Mesodermal cell (in vitro differentiated cells): ENCODE results near the gene RUFY3.
"Not testable (repeated sequence)": the region's sequence is repeated elsewhere in the genome, so short reads cannot be mapped to it uniquely, and the experiment has no call there.

Experiments
- H3K27ac ChIP-seq: 2 replicates; pipeline ENCODE4 v1.7.0; 2013; ENCODE audit warnings: mild to moderate bottlenecking, low read depth, low read length, moderate library complexity; ENCODE audit not compliant: severe bottlenecking
- H3K36me3 ChIP-seq: 2 replicates; pipeline ENCODE4 v1.7.1; 2013; ENCODE audit warnings: mild to moderate bottlenecking, low read length, moderate library complexity; ENCODE audit not compliant: control insufficient read depth, insufficient read depth
- H3K4me1 ChIP-seq: one replicate; pipeline ENCODE4 v1.7.1; 2013; ENCODE audit warnings: mild to moderate bottlenecking, low read length; ENCODE audit not compliant: insufficient read depth, control insufficient read depth, poor library complexity, severe bottlenecking
- H3K4me3 ChIP-seq: 2 replicates; pipeline ENCODE4 v1.7.0; 2013; ENCODE audit warnings: low read length, control low read depth, mild to moderate bottlenecking; ENCODE audit not compliant: insufficient read depth, poor library complexity, severe bottlenecking; ENCODE audit errors: extremely low read depth
- H3K9me3 ChIP-seq: 2 replicates; pipeline ENCODE4 v1.7.1; 2013; ENCODE audit warnings: mild to moderate bottlenecking, low read length, moderate library complexity; ENCODE audit not compliant: control insufficient read depth
- WGBS, 2 experiments: methylation state at CpG; one replicate each; pipeline ENCODE4 v1.1.5; 2013; ENCODE audit warnings: missing lambda C conversion rate in 2 of 2; ENCODE audit not compliant: insufficient coverage in 2 of 2; 5-methylcytosine and 5-hydroxymethylcytosine counted together

The RUFY3 gene

DNA sequence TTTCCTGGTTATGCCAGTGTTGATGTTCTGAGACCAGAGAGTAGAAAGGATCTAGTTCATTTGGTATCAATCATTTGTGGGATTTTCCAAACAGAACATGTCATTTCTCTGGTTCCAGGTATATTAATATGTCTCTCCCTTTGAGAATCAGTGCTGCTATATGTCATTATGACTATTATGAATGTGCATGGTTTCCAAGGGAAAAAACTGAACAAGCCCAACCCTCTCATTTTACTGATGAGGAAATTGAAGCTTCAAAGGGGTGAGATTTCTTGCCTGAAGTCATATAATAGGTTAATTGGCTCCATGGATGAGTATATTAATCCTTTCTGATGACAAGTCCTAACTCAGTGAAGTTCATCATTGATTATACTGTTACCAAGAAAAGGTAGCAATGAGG lies 31.9 kb downstream of the RUFY3 start:
- H3K9me3 ChIP-seq, result no peaks in the 10 kb centered on the region
- no peaks in the 10 kb centered on the region for H3K4me1 ChIP-seq
- H3K4me3 ChIP-seq, result no peak overlapping the region
- H3K27ac ChIP-seq, result no peak overlapping the region
- peaks cover 1% of the 10 kb centered on the region for H3K36me3 ChIP-seq

DNA sequence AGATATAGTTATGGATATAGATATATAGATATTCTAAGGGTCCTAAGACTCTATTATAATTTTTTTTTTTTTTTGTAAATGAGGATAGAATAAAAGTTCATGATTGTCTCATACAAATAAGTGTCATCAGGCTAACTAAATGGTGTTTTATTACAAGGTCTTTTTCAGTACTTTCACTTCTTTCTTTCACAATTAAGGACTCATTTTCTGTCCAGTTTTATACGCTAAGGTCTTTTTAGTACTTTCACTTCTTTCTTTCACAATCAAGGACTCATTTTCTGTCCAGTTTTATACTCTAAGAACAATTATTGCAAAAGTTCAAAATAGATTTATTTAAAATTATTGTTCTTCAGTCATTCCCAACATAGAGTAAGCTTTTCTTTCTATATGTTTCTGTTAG lies 32.7 kb downstream of the RUFY3 start:
- Histone ChIP-seq H3K9me3 (no peaks in the 10 kb centered on the region), H3K36me3 (no peaks in the 10 kb centered on the region), H3K4me1 (no peaks in the 10 kb centered on the region), H3K27ac (no peak overlapping the region), H3K4me3 (no peak overlapping the region)
- WGBS, 2 experiments, result 92 to 100% methylated on average over 1 of the region's 1 CpG

DNA sequence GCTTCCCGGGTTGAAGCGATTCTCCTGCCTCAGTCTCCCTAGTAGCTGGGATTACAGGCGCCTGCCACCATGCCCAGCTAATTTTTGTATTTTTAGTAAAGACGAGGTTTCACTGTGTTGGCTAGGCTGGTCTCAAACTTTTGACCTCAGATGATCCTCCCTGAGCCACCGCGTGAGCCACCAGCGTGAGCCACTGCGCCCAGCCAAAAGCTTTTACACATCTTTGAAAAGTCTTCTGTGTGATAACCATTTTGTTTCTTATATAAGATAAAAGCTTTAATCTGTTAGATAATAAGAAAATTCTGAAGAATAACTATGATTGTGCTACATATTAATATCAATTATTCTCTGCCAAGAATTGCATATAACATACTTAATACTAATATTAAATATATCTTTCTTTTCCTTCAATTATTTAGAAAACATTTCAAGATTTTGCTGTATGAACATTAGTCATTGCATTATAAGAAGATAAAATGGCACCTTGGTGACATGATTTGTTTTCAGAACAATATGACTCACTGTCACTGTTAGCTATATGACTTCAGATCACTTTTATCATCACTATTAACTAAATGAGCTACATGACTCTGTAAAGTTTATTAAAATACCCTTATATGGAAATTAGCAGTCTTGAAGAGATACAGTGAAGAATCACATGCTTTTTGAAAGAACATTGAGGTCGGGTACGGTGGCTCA lies 33.4 kb downstream of the RUFY3 start:
- no peaks in the 10 kb centered on the region for H3K4me1 ChIP-seq
- H3K36me3 ChIP-seq, result no peaks in the 10 kb centered on the region
- H3K9me3 ChIP-seq, result no peaks in the 10 kb centered on the region
- H3K27ac ChIP-seq, result no peak overlapping the region
- WGBS, 2 experiments, result 87 to 100% methylated on average over 6 to 8 of the region's 10 CpGs
- no peak overlapping the region for H3K4me3 ChIP-seq

DNA sequence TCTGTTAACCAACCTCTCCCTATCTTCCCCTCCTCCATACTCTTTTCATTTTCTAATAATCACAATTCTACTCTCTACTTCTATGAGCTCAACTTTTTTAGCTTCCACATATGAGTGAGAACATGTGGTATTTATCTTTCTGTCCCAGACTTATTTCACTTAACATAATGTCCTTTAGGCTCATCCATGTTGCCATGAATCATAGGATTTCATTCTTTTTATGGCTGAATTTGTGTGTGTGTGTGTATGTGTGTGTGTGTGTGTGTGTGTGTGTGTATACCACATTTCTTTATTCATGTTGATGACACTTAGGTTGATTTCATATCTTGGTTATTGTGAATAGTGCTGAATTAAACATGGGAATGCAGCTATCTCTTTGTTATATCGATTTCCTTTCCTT lies 37.4 kb downstream of the RUFY3 start:
- H3K36me3 ChIP-seq, result peaks cover 8% of the 10 kb centered on the region
- WGBS, 2 experiments, result no CpG with 5 or more reads among the region's 1 CpG
- no peaks in the 10 kb centered on the region for H3K4me1 ChIP-seq
- no peak overlapping the region for H3K27ac ChIP-seq
- no peaks in the 10 kb centered on the region for H3K9me3 ChIP-seq
- H3K4me3 ChIP-seq, result no peak overlapping the region

DNA sequence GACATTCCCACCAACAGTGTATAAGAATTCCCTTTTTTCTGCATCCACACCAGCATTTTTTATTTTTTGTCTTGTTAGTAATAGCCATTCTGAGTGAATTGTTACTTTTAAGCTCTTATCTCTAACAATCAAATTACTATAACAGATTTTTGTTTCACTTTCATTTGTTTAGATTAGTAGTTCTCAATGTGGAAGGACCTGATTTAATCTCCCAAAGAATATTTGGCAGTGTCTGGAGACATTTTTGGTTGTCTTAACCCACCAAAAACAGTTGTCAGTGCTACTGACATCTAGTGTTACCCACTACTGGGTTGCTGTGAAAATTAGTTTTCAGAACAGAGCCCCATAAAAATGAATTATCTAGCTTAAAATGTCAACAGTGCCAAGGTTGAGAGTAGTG lies 37.9 kb downstream of the RUFY3 start:
- H3K36me3 ChIP-seq, result peaks cover 13% of the 10 kb centered on the region

DNA sequence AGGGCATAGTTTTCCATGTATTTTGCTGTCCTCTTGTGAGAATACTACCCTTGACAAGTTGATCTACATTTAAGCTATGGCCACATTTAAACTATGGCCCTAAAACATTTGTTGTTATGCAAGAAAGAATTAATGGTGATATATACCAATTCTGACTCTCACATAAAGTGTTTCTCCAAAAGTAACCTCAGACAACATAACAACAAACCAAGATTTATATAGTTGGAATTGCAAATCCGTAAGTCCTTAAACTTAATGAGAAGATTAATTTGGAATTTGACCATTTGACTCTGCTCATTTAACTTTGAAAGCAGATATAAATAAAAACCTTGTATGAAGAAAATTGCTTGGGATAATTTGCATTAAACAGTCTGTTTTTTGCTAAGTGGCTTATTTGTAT lies 38.9 kb downstream of the RUFY3 start:
- no CpG with 5 or more reads among the region's 1 CpG for WGBS, 2 experiments
- no peaks in the 10 kb centered on the region for H3K4me1 ChIP-seq
- H3K36me3 ChIP-seq, result peaks cover 19% of the 10 kb centered on the region
- H3K27ac ChIP-seq, result no peak overlapping the region
- H3K4me3 ChIP-seq, result no peak overlapping the region
- H3K9me3 ChIP-seq, result no peaks in the 10 kb centered on the region

More for the DNA sequence above, 37.9 kb downstream of the RUFY3 start:
- no peaks in the 10 kb centered on the region for H3K9me3 ChIP-seq
- no peak overlapping the region for H3K4me3 ChIP-seq
- no peaks in the 10 kb centered on the region for H3K4me1 ChIP-seq
- H3K27ac ChIP-seq, result no peak overlapping the region

DNA sequence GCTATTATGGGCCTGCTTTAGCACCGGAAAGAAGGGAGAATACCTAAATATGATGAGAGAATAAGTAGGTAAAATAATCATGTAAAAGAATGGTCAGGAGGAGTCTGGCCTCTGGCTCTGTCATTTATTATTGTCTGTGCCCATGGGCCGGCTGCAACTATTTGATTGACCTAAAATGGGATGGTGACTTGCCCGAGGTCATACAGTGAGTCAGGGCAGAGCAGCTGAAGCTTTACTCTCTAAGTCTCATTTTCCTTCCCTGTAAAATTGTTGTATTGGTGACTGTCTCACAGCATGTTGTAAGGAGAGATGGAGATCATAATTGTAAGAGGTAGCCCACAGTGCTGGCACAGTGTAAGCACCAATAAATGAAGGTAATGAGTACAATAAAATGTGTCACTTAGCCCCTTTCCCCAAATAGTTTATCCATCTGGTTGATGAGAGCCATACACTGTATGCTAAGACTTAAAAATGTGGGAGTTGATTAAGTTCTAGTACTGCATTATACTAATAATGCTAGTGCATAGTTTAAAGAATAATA lies 39.6 kb downstream of the RUFY3 start:
- H3K4me1 ChIP-seq, result no peaks in the 10 kb centered on the region
- H3K4me3 ChIP-seq, result no peak overlapping the region
- 100% methylated on average over 1 to 2 of the region's 3 CpGs for WGBS, 2 experiments
- no peaks in the 10 kb centered on the region for H3K9me3 ChIP-seq
- H3K36me3 ChIP-seq, result peaks cover 26% of the 10 kb centered on the region
- no peak overlapping the region for H3K27ac ChIP-seq

DNA sequence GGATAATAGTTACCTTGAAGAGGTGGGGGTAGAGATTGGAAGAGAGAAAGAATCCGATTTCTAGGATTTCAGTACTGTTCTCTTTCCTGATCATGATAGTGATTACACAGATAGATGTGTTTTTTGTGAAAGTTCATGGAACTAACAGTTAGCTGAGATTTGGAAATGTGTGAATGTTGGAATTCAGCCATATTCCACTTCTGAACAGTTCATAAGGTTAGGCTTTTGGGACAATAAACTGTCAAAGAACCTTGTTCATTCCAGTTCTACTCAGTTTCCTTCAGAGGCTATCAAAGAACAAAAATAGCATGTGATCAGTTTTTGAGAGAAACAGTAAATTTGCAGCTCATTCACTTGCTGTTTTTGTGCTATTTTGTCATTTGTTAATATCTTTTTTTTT lies 43.6 kb downstream of the RUFY3 start:
- peaks cover 54% of the 10 kb centered on the region for H3K36me3 ChIP-seq
- H3K4me1 ChIP-seq, result no peaks in the 10 kb centered on the region
- WGBS, 2 experiments, result 100% methylated on average over 1 of the region's 1 CpG
- no peaks in the 10 kb centered on the region for H3K9me3 ChIP-seq
- no peak overlapping the region for H3K4me3 ChIP-seq
- H3K27ac ChIP-seq, result no peak overlapping the region

DNA sequence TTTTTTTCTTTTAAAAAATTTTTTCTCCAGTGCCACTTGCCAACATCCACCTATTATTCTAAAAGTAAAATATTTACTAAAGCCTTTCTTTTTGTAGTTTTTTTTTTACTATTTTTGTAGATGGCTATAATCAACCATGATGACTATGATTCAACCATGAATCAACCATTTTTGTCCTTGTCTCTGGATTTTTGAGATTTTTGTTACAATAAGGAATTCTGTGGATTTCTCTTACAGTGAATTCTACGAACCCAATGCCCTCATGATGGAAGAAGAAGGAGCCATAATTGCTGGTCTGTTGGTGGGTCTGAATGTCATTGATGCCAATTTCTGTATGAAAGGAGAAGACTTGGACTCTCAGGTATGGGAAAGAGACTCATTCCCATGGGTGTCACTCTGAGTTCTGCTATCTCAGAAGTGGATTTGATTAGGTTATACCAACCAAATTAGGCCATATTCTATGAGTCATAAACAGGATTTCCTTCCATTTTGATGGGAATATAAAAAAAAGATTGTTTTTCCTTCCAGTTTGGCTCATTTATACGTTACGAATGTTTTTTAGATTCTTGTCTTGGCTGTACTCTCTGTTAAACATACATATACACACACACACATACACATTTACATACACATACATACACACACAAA lies 46.7 kb downstream of the RUFY3 start:
- no peaks in the 10 kb centered on the region for H3K4me1 ChIP-seq
- 100% methylated on average over 1 to 3 of the region's 3 CpGs for WGBS, 2 experiments
- H3K36me3 ChIP-seq, result peaks cover 65% of the 10 kb centered on the region
- H3K9me3 ChIP-seq, result no peaks in the 10 kb centered on the region
- no peak overlapping the region for H3K4me3 ChIP-seq
- H3K27ac ChIP-seq, result no peak overlapping the region

DNA sequence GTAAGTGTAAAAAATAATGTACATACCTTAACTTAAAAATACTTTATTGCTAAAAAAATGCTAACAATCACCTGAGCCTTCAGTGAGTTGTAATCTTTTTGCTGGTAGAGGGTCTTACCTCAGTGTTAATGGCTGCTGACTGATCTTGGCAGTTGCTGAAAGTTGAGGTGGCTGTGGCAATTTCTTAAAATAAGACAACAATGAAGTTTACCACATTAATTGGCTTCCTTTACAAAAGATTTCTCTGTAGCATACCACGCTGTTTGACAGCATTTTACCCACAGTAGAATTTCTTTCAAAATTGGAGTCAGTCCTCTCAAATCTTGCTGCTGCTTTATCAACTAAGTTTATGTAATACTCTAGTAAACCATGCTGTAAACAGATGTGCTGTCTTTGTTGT lies 47.6 kb downstream of the RUFY3 start:
- H3K36me3 ChIP-seq, result peaks cover 58% of the 10 kb centered on the region

DNA sequence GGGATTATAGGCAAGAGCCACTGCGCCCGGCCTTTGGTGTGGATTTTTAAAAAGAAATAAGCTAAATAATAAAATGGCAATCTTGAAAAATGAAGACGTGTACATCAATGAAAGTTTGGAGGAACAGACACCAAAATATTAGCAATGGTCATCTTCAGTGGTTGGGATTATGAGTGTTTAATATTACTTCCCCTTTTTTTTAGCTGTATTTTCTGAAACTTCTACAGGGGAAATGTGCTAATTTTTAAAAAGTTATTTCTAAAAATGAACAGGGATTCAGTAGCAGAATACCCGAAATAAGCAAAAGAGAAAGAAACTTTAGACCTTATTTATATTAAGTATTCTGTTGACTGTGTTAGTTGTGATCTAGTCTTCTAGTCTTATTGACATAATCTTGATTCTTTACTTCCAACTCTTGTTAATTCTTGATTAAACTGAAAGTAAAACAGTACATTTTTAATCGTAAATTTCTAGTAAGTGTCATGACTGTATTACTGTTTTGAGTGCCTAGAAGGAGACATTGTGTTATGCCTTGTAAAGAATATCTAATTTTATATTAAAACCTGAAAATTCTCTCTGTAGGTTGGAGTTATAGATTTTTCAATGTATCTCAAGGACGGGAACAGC lies 51.3 kb downstream of the RUFY3 start:
- H3K4me1 ChIP-seq, result no peaks in the 10 kb centered on the region
- peaks cover 44% of the 10 kb centered on the region for H3K36me3 ChIP-seq
- H3K4me3 ChIP-seq, result no peak overlapping the region
- H3K27ac ChIP-seq, result no peak overlapping the region
- no peaks in the 10 kb centered on the region for H3K9me3 ChIP-seq
- WGBS, 2 experiments, result 93% methylated on average over 3 of the region's 6 CpGs; no CpG with 5 or more reads in 1 of the 2 experiments

More for the DNA sequence above, 47.6 kb downstream of the RUFY3 start:
- H3K9me3 ChIP-seq, H3K4me3 ChIP-seq, H3K4me1 ChIP-seq, H3K27ac ChIP-seq: not testable (repeated sequence)
- 80% methylated on average over 1 of the region's 1 CpG; no CpG with 5 or more reads in 1 of the 2 experiments for WGBS, 2 experiments
